Endothelial cell (in vitro differentiated cells): ENCODE data around the gene DESI1. TPM values are rescaled to one million over a fixed set of nuclear protein-coding genes. Genes with fewer than 3 reads are reported as not detected.

Experiments
- DNase-seq: peaks from one replicate; pipeline ENCODE4 v3.0.0; 2021; ENCODE audit warnings: low spot score
- H3K27ac Mint-ChIP-seq: one replicate; pipeline ENCODE4 v1.8.0; 2021; ENCODE audit warnings: mixed read lengths, inconsistent platforms; ENCODE audit not compliant: unreplicated experiment
- H3K27me3 Mint-ChIP-seq: one replicate; pipeline ENCODE4 v1.8.0; 2021; ENCODE audit warnings: mild to moderate bottlenecking, moderate library complexity, mixed read lengths, inconsistent platforms; ENCODE audit not compliant: unreplicated experiment
- H3K36me3 Mint-ChIP-seq: one replicate; pipeline ENCODE4 v1.8.0; 2021; ENCODE audit warnings: mild to moderate bottlenecking, low read depth, mixed read lengths, inconsistent platforms; ENCODE audit not compliant: unreplicated experiment
- H3K4me1 Mint-ChIP-seq: one replicate; pipeline ENCODE4 v1.8.0; 2021; ENCODE audit warnings: mild to moderate bottlenecking, mixed read lengths, inconsistent platforms; ENCODE audit not compliant: unreplicated experiment
- H3K4me3 Mint-ChIP-seq: one replicate; pipeline ENCODE4 v1.8.0; 2021; ENCODE audit warnings: mild to moderate bottlenecking, mixed read lengths, inconsistent platforms; ENCODE audit not compliant: unreplicated experiment
- H3K9me3 Mint-ChIP-seq: one replicate; pipeline ENCODE4 v1.8.0; 2021; ENCODE audit warnings: mixed read lengths, inconsistent platforms; ENCODE audit not compliant: unreplicated experiment
- CTCF ChIP-seq: fragments of 200-600 bp; sonication (generic); IDR thresholded peaks from one replicate; pipeline ENCODE4 v1.5.0; 2021; ENCODE audit warnings: antibody characterized with exemption; ENCODE audit not compliant: unreplicated experiment
- total RNA-seq: library from RNA; stranded (reverse); fragmentation: NEBNext Ultra II Directional; extraction: Animal tissue kit (Norgen Biotek cat#: 25700); gene quantifications from one replicate; pipeline ENCODE4 v1.2.1, GENCODE V29; 2021; ENCODE audit not compliant: unreplicated experiment

Gene DESI1
- total RNA-seq, 1 donor from 2014 or later, result 23.2 TPM

GRCh38 chr22:41557401-41558240 lies 63.2 kb downstream of the DESI1 start:
- no peak for TF ChIP-seq CTCF
- H3K4me3 Mint-ChIP-seq, result no peak overlapping the region
- no peak overlapping the region for H3K27ac Mint-ChIP-seq
- no peaks in the 10 kb centered on the region for H3K9me3 Mint-ChIP-seq
- peaks cover 3% of the 10 kb centered on the region for H3K4me1 Mint-ChIP-seq
- H3K36me3 Mint-ChIP-seq, result no peaks in the 10 kb centered on the region
- no peak for DNase-seq
- peaks cover 8% of the 10 kb centered on the region for H3K27me3 Mint-ChIP-seq

GRCh38 chr22:41556561-41556960 lies 64.3 kb downstream of the DESI1 start:
- no peaks in the 10 kb centered on the region for H3K9me3 Mint-ChIP-seq
- peaks cover 3% of the 10 kb centered on the region for H3K4me1 Mint-ChIP-seq
- H3K27me3 Mint-ChIP-seq, result peaks cover 7% of the 10 kb centered on the region
- no peak overlapping the region for H3K27ac Mint-ChIP-seq
- H3K36me3 Mint-ChIP-seq, result no peaks in the 10 kb centered on the region
- DNase-seq, result no peak
- no peak for TF ChIP-seq CTCF
- no peak overlapping the region for H3K4me3 Mint-ChIP-seq

GRCh38 chr22:41555325-41555982 lies 65.4 kb downstream of the DESI1 start:
- no peak for TF ChIP-seq CTCF
- no peak overlapping the region for H3K4me3 Mint-ChIP-seq
- DNase-seq, result no peak
- H3K4me1 Mint-ChIP-seq, result no peaks in the 10 kb centered on the region
- H3K36me3 Mint-ChIP-seq, result no peaks in the 10 kb centered on the region
- no peaks in the 10 kb centered on the region for H3K9me3 Mint-ChIP-seq
- no peak overlapping the region for H3K27ac Mint-ChIP-seq
- H3K27me3 Mint-ChIP-seq, result peaks cover 7% of the 10 kb centered on the region

GRCh38 chr22:41551877-41552582 lies 68.8 kb downstream of the DESI1 start:
- Mint-ChIP-seq H3K4me1 (no peaks in the 10 kb centered on the region), H3K27ac (no peak overlapping the region), H3K36me3 (no peaks in the 10 kb centered on the region), H3K9me3 (no peaks in the 10 kb centered on the region), H3K27me3 (peaks cover 7% of the 10 kb centered on the region), H3K4me3 (no peak overlapping the region)
- no peak for DNase-seq
- TF ChIP-seq CTCF, result no peak
